Caki2 (cell line): ENCODE results near the gene VARS1. TPM values are rescaled to one million over a fixed set of nuclear protein-coding genes. Genes with fewer than 3 reads are reported as not detected.

ENCODE experiments used
- DNase-seq: peaks from one replicate; pipeline ENCODE4 v3.0.0-alpha.2; 2015; ENCODE audit warnings: low read depth
- in situ Hi-C: cut with HindIII; loops from 2 replicates; pipeline ENCODE4 v1.10.0; 2016; ENCODE audit warnings: low sequenced_read_pairs, low pct_unique_long_range_greater_than_20kb, mixed read lengths
- total RNA-seq: library from RNA; depleted of rRNA; stranded (reverse); fragments of >200 nt; shearing (Covaris generic); gene quantifications from 2 replicates; pipeline ENCODE4 v1.2.3, GENCODE V29; 2014; ENCODE audit warnings: low replicate concordance

Gene VARS1
- total RNA-seq, 1 experiment from 2014 or later, result 144 TPM

GRCh38 chr6:31778999-31779885, 16.3 kb downstream of the VARS1 start:
- in situ Hi-C loops, result no loop called here
- DNase-seq, result no peak

- in situ Hi-C loops, result no loop called here
- DNase-seq, result no peak
These were observed 17.4 kb downstream of the VARS1 start for GRCh38 chr6:31778193-31778592.

GRCh38 chr6:31777667-31778050, 17.9 kb downstream of the VARS1 start:
- DNase-seq, result no peak
- in situ Hi-C loops, result no loop called here

- peak; percentile 97 for DNase-seq
- in situ Hi-C loops, result no loop called here
These were observed 18.4 kb downstream of the VARS1 start, which contains the start of gene VWA7 for GRCh38 chr6:31776989-31777666. Gene VWA7 (minus strand): TSS chr6:31777328. CDS start chr6:31776779, 549 bp downstream.

- no peak for DNase-seq
- in situ Hi-C loops, result no loop called here
These were observed 19.0 kb downstream of the VARS1 start for GRCh38 chr6:31776485-31776988.

- in situ Hi-C loops, result no loop called here
- DNase-seq, result no peak
These were observed 19.7 kb downstream of the VARS1 start for GRCh38 chr6:31775633-31776484.

- DNase-seq, result no peak
- in situ Hi-C loops, result no loop called here
These were observed 20.4 kb downstream of the VARS1 start for GRCh38 chr6:31775184-31775583.

- no peak for DNase-seq
- in situ Hi-C loops, result no loop called here
These were observed 23.6 kb downstream of the VARS1 start for GRCh38 chr6:31771992-31772358.

- DNase-seq, result no peak
- in situ Hi-C loops, result no loop called here
These were observed 24.7 kb downstream of the VARS1 start for GRCh38 chr6:31770860-31771259.

- peak; percentile 34 for DNase-seq
- in situ Hi-C loops, result no loop called here
These were observed 25.7 kb downstream of the VARS1 start for GRCh38 chr6:31769684-31770371.

GRCh38 chr6:31768363-31769257, 26.9 kb downstream of the VARS1 start:
- DNase-seq, result no peak
- in situ Hi-C loops, result no loop called here

GRCh38 chr6:31767096-31767645, 28.4 kb downstream of the VARS1 start:
- in situ Hi-C loops, result no loop called here
- DNase-seq, result no peak

GRCh38 chr6:31765910-31766794, 29.4 kb downstream of the VARS1 start:
- DNase-seq, result no peak
- in situ Hi-C loops, result no loop called here

- in situ Hi-C loops, result no loop called here
- no peak for DNase-seq
These were observed 30.0 kb downstream of the VARS1 start for GRCh38 chr6:31765559-31765909.

- in situ Hi-C loops, result no loop called here
- no peak for DNase-seq
These were observed 31.4 kb downstream of the VARS1 start for GRCh38 chr6:31764198-31764597.

GRCh38 chr6:31763619-31763940, 32.0 kb downstream of the VARS1 start:
- DNase-seq, result peak; percentile 69
- in situ Hi-C loops, result no loop called here
